D721Med (cell line): ENCODE results near the gene RC3H1.
A peak's percentile ranks its signal among the peaks of the same experiment; 100 is the strongest.

Experiments used
- DNase-seq: peaks from one replicate; pipeline ENCODE4 v3.0.0; 2011; ENCODE audit warnings: low spot score; ENCODE audit not compliant: insufficient read length
- FAIRE-seq: peaks from 2 replicates; lab custom pipeline; 2011; peaks lifted over from hg19 to GRCh38; lab: Jason Lieb, UNC
- TF ChIP-seq, protein P1 (sequence below): IDR thresholded peaks from 2 replicates; pipeline ENCODE4 v1.5.1; 2012; ENCODE audit warnings: mild to moderate bottlenecking, control low read depth; ENCODE audit not compliant: insufficient read depth; ENCODE audit errors: missing control alignments

Gene RC3H1

DNA sequence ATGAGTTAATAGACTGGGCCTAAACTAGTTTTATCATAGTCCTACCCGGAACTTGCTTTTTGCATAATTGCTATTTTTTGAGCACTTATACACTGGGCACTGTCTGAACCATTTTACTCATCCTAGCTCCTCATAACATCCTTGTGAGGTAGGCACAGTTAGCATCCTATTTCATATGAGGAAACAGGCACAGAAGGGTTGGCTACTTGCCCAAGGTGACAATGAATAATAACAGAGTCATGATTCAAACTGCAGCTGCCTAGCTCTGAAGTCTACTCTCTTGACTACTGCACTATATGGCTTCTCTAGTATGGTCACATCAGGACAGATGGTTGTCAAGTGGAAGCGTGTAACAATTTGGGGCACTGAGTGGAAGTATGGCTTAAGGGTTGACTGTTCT lies 18.2 kb upstream of the RC3H1 start:
- TF ChIP-seq, protein P1, sequence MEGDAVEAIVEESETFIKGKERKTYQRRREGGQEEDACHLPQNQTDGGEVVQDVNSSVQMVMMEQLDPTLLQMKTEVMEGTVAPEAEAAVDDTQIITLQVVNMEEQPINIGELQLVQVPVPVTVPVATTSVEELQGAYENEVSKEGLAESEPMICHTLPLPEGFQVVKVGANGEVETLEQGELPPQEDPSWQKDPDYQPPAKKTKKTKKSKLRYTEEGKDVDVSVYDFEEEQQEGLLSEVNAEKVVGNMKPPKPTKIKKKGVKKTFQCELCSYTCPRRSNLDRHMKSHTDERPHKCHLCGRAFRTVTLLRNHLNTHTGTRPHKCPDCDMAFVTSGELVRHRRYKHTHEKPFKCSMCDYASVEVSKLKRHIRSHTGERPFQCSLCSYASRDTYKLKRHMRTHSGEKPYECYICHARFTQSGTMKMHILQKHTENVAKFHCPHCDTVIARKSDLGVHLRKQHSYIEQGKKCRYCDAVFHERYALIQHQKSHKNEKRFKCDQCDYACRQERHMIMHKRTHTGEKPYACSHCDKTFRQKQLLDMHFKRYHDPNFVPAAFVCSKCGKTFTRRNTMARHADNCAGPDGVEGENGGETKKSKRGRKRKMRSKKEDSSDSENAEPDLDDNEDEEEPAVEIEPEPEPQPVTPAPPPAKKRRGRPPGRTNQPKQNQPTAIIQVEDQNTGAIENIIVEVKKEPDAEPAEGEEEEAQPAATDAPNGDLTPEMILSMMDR = no peak
- no peak for FAIRE-seq
- no peak for DNase-seq

DNA sequence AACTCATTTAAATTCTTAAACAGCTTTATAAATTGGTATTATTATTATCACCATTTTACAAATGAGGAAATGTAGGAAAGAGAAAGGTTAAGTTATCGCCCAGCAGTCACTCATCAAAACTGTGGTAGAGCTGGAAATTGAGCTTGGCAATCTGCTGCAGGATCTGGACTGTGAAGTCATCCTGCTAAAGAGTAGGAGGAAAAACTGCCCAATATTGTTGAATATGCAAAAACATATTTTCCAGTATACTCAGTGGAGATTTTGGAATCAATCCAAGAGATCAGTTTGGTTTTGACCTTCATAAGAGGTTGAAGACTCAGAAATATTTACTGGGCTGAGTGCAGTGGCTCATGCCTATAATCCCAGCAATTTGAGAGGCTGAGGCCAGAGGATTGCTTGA lies 16.9 kb upstream of the RC3H1 start:
- TF ChIP-seq, protein P1 = no peak
- no peak for FAIRE-seq
- DNase-seq = no peak

DNA sequence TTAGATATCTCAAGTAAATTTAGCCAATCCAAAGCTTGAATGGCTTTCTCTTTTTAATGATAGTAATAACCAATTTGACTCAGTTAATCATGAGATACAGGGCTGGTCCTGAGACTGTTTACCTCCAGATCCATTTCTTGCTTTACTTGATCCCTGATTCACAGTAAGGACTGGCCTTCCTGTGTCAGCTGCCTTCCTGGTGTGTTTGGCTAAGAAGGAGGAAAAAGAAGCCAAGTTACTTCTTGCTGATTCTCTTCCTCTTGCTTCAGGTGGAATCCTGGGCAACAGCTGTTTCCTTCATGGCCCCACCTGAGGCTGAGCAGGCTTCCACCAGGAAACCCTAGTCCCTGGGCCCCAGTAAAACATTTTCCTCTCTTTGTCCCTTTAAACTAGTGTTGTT lies 14.6 kb upstream of the RC3H1 start:
- FAIRE-seq = no peak
- no peak for DNase-seq
- TF ChIP-seq, protein P1 = no peak

DNA sequence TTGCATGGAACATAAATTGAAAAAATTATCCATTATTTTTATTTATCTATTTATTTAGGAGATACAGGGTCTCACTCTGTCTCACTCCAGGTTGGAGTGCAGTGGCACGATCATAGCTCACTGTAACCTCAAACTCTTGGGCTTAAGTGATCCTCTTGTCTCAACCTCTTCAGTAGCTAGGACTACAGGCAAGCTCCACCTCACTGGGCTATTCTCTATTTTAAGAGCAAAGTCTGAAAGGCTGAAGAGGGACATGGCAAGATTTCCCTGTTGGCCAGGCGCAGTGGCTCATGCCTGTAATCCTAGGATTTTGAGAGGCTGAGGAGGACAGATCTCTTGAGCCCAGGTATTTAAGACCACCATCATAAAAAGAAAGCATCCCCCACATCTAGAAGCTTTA lies 14.0 kb upstream of the RC3H1 start:
- TF ChIP-seq, protein P1 = no peak
- no peak for FAIRE-seq
- no peak for DNase-seq

DNA sequence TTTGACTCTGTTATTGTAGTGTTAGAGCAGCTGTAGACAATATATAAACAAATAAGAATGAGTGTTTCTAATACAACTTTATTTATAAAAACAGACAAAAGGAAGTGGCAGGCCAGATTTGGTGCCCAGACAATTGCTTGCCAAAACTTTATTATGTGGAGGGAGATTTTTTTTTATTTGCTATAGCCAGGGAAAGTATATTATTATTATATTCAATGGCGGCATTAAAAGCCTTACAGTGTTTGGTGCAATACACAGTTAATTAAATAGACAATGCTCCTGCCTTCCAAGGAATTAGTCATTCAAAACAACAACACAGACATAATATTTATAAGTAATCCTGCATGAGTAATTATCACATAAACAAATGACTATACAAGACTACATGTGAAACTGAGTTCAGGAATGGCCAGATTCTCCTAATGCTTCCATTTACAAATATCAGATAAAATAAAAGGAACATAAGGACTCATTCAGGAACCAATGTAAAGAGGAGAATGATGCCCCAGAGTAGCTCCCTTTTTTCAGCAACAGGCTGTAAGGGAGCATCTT lies 10.6 kb upstream of the RC3H1 start:
- no peak for DNase-seq
- FAIRE-seq = no peak
- TF ChIP-seq, protein P1 = no peak

DNA sequence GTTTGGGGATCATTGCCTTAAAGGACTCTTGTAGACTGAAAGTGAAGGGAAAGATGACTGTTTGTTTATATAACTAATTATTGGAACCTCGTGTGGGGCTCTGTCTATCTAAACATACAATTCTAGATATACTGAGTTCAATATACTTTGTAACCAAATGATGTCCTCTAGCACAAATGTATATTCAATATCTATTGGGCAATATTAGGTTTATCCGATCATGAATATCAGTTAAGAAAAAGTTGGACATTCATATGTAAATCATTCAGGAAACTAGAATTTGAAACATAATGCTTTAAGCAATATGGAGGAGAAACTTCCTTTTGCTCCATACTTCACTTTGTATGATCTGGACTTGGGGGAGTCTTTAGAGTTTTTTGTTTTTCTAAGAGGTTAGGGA lies 8.9 kb upstream of the RC3H1 start:
- no peak for FAIRE-seq

DNA sequence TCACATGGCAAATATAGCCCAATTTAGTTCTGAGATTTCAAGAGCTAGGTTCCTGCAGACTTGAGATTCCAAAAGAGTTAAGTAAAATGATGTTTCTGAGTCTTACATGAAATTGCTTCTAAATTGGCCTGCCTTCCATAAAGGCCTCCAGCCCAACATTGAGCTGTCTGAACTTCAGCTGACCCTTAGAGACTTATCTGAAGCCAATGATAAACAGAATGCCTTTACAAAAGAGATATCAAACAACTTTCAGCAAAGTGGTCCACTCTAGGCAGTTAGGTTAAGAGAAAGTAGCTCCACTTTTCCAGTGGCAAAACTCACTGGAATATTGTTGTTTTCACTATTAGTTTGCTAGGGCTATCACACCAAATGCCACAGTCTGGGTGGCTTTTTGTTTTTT lies 6.3 kb upstream of the RC3H1 start:
- DNase-seq = no peak
- TF ChIP-seq, protein P1 = no peak
- FAIRE-seq = peak; percentile 63

More for the DNA sequence above, 8.9 kb upstream of the RC3H1 start:
- no peak for DNase-seq
- TF ChIP-seq, protein P1 = no peak
